Measurements from ENCODE around the gene OR51E2.

The OR51E2 gene

GRCh38 chr11:4662876-4663275 lies 34.8 kb downstream of the OR51E2 start:
- no peak for DNase-seq (ENCODE audit: low read depth)

- DNase-seq (ENCODE audit: low read depth), result no peak
Observed at GRCh38 chr11:4658629-4659445, 38.8 kb downstream of the OR51E2 start.

- no peak for DNase-seq (ENCODE audit: low read depth)
Observed at GRCh38 chr11:4654635-4655369, 42.9 kb downstream of the OR51E2 start.

- no peak for DNase-seq (ENCODE audit: low read depth)
Observed at GRCh38 chr11:4647766-4648165, 49.9 kb downstream of the OR51E2 start.

- DNase-seq (ENCODE audit: low read depth), result no peak
Observed at GRCh38 chr11:4645974-4646373, 51.7 kb downstream of the OR51E2 start.

- DNase-seq (ENCODE audit: low read depth), result no peak
Observed at GRCh38 chr11:4644233-4644632, 53.4 kb downstream of the OR51E2 start.

GRCh38 chr11:4643682-4644081 lies 54.0 kb downstream of the OR51E2 start, which contains the start of gene OR51E1:
Gene OR51E1, plus strand, starts transcription at chr11:4643982. Its CDS starts 8,545 bp downstream, at chr11:4652527.
- no peak for DNase-seq (ENCODE audit: low read depth)

- no peak for DNase-seq (ENCODE audit: low read depth)
Observed at GRCh38 chr11:4643076-4643475, 54.6 kb downstream of the OR51E2 start.

- no peak for DNase-seq (ENCODE audit: low read depth)
Observed at GRCh38 chr11:4642043-4642442, 55.6 kb downstream of the OR51E2 start.

GRCh38 chr11:4641501-4641900 lies 56.2 kb downstream of the OR51E2 start:
- DNase-seq (ENCODE audit: low read depth), result no peak

- DNase-seq (ENCODE audit: low read depth), result no peak
Observed at GRCh38 chr11:4639931-4640330, 57.7 kb downstream of the OR51E2 start.

- DNase-seq (ENCODE audit: low read depth), result no peak
Observed at GRCh38 chr11:4637662-4638047, 60.0 kb downstream of the OR51E2 start.

GRCh38 chr11:4636962-4637661 lies 60.5 kb downstream of the OR51E2 start, which contains the start of gene OR51D1:
Gene OR51D1, plus strand, starts transcription at chr11:4637477. Its CDS starts 2,314 bp downstream, at chr11:4639791.
- DNase-seq (ENCODE audit: low read depth), result peak; percentile 58

- no peak for DNase-seq (ENCODE audit: low read depth)
Observed at GRCh38 chr11:4636136-4636535, 61.5 kb downstream of the OR51E2 start.

Data from HS-5 (cell line).